Pulmonary artery endothelial cell (primary cell): Measurements from ENCODE around the gene WIZ. TPM values are rescaled to one million over a fixed set of nuclear protein-coding genes. Genes with fewer than 3 reads are reported as not detected.
"Not testable (repeated sequence)": the region's sequence is repeated elsewhere in the genome, so short reads cannot be mapped to it uniquely, and the experiment has no call there.

ENCODE experiments used
- DNase-seq: peaks from one replicate; pipeline ENCODE4 v3.0.0-alpha.2; 2011; ENCODE audit warnings: low read depth, low spot score
- total RNA-seq: library from RNA; depleted of rRNA; stranded (reverse); fragments of >200 nt; gene quantifications from 2 replicates; pipeline ENCODE4 v1.2.3, GENCODE V29; 2014

The WIZ gene, protein sequence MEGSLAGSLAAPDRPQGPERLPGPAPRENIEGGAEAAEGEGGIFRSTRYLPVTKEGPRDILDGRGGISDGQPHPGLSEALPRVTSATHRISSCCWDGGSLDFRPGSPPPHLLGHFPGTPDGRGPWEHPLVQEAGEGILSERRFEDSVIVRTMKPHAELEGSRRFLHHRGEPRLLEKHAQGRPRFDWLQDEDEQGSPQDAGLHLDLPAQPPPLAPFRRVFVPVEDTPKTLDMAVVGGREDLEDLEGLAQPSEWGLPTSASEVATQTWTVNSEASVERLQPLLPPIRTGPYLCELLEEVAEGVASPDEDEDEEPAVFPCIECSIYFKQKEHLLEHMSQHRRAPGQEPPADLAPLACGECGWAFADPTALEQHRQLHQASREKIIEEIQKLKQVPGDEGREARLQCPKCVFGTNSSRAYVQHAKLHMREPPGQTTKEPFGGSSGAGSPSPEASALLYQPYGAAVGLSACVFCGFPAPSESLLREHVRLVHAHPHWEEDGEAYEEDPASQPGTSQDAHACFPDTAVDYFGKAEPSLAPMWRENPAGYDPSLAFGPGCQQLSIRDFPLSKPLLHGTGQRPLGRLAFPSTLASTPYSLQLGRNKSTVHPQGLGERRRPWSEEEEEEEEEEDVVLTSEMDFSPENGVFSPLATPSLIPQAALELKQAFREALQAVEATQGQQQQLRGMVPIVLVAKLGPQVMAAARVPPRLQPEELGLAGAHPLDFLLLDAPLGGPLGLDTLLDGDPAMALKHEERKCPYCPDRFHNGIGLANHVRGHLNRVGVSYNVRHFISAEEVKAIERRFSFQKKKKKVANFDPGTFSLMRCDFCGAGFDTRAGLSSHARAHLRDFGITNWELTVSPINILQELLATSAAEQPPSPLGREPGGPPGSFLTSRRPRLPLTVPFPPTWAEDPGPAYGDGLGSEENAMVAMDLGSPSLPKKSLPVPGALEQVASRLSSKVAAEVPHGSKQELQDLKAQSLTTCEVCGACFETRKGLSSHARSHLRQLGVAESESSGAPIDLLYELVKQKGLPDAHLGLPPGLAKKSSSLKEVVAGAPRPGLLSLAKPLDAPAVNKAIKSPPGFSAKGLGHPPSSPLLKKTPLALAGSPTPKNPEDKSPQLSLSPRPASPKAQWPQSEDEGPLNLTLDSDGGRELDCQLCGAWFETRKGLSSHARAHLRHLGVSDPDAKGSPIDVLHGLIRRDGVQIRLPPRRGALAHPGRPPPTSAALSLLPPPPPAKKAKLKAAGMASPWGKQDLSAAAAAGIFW (N-terminal part only)
- 6.0 and 8.5 TPM in 2 replicates for total RNA-seq

DNA sequence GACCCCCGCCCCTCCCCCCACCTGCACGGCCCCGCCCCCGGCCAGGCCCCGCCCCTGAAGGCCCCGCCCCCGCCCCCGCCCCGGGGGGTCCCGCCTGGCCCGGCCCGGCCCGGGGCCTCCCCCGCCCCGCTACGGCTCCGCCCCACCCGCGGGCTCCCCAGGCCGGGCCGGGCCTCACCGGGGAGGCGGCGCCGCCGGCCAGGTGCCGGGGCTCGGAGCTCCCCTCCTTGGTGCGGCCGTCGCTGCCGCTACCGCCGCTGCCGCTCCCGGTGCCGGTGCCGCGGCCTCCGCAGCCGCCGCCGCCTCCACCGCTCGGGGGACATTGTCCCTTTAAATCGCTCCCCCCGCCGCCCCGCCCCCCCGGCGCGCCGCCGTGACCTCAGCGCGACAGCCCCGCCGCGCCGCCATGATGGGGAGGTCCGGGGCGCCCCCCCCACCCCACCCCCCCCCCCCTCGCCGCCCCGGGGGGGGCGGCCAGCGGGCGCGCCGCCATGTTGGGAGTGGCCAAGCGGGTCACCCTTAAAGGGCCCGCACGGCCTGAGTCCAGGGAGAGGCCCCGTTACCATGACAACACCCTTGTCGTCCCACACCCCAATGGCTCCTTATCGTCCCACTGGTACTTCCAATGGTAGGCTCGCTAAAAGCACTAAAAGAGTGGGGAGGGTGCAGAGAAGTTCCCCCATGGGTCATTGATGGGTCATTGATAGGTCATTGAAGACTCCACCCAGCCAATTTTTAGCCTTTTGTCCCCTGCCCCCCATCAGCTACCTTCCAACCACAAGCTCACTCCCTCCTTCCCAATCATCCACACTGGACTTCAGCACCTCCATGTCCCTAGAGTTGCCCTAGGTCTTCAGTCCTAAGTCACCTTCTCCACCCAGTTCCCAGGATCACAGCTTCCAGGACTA is at the start of gene WIZ:
TSS of gene WIZ (minus strand) at position 337 of the 908 bp plus-strand sequence. CDS start 1,649 bp downstream, outside the sequence.
- no peak for DNase-seq

DNA sequence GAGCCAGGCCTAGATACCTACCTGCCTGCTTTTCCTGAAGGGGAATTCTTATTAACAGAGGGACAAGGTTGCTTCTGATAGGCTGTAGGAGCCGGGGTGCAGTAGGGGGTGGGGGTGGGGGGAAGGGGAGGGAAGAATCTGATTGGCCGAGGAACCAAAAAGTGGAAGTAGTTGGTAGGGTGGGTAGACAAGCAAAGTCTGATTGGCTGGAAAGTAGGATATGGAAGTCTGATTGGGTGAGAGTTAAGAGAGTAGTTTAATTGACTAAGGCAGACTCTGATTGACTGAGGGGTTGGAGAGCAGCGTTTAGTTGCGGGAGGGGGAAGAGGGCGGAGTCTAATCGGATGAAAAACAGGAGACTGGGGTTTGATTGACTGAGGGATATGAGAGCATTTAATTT is 49.2 kb upstream of the WIZ start:
- no peak for DNase-seq

DNA sequence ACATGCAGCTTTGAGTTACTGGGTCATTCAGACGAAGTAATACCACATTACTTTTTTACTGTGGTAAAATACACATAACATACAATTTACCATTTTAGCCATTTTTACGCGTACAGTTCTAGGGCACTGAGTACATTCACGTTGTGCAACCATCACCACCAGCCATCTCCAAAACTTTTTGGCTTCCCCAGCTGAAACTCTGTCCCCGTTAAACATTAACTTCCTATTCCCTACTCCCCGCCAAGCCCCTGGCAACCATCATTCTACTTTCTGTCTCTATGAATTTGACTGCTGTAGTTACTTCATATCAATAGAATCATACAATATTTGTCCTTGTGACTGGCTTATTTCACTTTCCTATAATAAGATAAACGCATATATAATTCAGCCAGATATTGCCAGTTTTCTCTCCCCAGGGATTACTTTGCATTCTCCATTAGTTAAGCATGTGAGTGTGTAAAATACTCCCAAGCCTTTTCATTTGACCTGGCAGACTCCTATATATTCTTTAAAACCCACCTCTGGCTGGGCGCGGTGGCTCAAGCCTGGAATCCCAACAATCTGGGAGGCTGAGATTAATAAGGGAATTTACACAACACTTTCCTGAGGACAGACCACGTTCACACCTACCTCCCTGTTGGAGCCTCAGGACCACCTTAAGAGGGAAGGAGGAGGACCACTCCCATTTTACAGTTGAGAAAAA is 48.6 kb upstream of the WIZ start:
- DNase-seq = no peak

DNA sequence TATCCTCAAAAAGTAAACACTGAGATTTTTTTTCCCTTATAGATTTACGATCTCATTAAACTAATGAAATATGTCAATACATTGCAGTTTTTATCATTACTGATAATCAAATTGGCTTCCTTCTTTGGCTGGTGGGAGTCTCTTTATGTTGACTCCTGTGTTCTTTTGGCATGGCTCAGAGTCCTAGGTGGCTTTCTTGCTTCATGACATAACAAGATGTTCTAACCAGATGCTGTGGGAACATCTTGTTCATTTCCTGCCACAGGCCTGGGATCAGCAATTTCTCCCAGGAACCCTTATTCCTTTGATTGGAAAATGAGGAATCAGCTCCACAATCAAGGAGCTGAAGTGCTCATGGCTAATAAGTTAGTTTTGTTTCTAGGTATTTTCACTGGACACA is 45.4 kb upstream of the WIZ start:
- DNase-seq = no peak

DNA sequence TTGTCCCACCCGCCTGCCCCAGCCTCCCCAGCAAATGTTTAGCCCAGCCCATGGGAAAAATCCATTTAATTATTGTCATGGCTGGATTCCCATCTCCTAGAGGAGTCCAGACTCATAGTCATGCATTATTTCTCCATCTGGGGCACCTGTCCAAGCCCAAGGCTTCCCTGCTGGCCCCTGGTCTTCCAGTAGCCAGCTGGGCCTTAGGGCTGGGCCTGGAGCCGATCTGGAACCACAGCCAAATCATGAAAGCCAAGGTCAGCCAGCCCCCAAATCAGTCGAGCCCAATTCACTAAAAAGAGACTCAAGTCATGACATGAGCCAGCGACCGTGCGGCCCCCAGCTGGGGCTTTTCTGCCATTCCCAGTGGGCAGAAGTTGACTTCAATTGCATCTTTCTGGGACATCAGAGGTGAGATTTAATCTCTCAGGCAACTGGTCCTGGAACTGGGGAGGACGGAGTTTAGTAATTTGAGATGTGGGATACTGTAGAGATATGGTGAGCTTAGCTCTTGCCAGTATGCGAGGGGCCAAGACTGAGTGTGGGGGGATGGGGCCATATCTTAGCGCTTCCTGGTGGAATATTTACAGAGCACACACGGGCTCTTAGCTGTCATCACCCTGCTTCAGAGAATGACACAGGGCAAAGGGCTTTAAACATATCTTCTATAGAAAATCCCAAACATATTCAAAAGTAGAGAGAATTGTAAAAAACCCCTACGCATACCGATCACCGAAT is 38.9 kb upstream of the WIZ start:
- no peak for DNase-seq

DNA sequence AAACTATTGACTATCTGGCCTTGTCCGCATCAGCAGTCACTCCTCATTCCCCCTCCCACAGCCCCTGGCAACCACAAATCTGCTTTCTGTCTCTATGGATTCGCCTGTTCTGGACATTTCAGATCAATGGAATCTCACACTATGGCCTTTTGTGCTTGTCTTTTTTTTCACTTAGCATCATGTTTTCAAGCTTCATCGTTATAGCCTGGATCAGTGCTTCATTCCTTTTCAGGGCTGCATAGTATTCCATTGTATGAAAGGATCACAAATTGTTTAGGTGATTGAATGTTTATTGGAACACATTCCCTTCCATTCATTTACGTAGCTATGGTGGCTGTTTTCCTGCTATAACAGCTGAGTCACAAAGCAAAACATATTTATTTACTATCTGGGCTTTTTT is 37.3 kb upstream of the WIZ start:
- DNase-seq = no peak

DNA sequence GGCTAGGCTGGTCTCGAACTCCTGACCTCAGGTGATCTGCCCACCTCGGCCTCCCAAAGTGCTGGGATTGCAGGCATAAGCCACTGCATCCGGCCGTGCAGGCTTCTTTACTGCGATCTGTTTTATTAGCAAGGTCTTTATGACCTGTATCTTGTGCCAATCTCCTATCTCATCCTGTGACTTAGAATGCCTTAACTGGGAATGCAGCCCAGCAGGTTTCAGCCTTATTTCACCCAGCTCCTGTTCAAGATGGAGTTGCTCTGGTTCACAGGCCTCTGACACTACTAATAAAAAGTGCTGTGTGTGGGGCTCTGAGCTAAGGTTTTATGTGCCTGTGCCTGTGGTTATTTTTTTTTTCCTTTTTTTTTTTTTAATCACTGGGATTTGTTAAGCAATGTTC is 36.0 kb upstream of the WIZ start:
- DNase-seq = not testable (repeated sequence)

DNA sequence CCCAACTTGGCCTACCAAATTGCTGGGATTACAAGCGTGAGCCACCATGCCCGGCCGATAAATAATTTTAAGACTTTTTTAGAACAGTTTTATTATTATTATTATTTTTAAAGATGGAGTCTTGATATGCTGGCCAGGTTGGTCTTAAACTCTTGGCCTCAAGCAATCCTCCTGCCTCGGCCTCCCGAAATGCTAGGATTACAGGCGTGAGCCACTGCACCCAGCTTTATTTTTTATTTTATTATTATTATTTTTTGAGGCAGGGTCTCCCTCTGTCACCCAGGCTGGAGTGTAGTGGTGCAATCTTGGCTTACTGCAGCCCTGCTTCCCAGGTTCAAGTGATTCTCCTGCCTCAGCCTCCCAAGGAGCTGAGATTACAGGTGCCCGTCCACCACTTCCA is 31.2 kb upstream of the WIZ start:
- not testable (repeated sequence) for DNase-seq

DNA sequence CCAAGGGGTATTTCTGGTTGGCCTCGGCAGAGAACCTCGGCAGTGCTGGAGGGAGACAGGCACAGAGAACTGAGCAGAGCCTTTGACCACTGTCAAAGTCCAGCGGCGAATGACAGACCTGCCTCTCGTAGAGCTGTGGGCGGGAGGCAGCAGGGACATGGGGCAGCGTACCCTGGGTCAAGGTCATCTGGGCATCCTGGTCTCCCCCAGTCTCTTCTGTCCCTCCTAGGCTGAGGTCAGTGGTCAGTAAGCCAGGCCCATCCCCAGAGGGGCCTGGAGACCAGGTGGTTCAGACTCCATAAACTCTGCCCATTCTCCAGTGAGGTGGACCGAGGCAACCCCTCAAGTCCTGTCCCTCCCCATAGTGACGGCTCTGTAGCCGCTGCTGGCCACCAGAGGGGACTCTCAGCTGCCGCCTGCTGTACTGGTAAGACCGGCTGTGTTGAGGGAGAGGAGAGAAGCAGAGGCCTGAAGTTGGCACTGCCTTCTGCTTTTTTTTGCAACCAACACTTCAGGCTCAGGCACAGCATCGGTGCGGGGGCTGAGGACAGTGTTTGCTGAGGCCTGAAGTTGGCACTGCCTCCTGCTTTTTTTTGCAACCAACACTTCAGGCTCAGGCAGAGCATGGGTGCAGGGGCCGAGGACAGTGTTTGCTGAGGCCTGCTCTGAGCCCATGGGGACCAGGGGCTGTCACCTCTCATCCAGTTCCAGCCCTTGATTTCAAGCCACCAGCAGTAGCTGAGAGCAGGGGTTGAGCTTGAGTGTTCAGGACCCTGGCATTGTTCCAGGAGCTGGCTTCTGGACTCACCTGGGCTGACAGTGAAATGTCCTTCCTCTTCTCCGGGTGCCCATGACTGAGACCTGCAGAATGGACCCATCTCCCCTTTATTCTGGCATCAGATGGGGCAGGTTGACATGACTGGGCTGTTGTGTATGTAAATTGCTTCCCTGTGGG is 29.9 kb upstream of the WIZ start, which contains the start of gene PGLYRP2:
TSS of gene PGLYRP2 (minus strand) at position 111 of the 955 bp plus-strand sequence. CDS start 130 bp downstream, outside the sequence.
- DNase-seq = no peak

DNA sequence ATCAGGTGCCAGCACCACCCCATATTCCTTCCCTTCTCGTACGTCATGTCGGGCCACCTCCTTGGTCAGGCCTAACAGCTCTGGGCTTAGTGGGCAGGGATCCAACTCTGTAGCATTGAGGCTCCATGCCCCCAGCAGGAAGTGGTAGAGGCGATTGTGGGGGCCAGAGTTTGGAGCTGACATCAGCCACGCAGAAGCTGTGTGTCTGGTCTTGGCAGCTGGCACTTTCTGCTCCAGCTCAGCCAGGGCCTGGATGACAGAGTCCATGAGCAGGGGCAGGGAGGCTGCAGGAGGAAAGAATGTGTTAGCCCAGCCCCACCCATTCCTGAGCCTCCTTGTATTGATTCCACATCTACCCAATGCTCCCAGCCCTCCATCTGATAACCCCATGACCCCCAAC is 26.6 kb upstream of the WIZ start:
- no peak for DNase-seq

DNA sequence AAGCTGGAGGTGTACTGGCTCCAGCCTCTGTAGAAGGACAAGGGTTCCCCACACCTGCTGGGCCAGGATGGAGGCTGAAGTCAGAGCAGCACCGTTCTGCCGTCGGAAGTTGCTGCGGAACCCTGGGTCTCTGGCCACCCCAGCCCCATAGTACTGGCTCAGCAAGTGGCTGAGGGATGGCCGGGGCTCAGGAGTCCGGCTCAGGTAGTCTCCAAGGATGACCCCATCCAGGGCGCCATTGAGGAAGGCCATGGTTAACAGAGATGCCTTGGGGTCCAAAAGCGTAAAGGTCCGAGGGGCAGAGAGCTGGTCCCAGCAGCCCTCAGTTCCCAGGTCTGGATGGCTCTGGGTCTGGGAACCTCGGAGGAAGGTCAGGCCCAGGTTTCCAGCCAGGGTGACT is 25.9 kb upstream of the WIZ start:
- no peak for DNase-seq

DNA sequence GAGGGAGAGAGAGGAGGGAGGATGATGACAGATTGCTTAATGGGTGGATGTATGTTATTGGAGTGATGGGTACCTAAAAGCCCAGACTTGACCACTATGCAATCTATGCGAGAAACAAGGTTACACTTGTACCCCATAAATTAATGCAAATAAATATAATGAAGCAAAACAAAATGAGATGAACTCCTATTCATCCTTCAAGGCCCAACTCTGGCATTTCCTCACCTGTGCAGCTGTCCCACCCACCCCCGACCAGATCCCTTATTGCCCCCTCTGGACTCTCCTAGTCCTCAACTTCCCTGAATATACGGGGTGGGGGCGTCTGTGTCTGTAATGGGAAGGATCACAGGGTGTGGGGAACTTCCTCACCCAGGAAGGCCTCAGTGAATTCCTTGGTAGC is 25.4 kb upstream of the WIZ start:
- DNase-seq = no peak

DNA sequence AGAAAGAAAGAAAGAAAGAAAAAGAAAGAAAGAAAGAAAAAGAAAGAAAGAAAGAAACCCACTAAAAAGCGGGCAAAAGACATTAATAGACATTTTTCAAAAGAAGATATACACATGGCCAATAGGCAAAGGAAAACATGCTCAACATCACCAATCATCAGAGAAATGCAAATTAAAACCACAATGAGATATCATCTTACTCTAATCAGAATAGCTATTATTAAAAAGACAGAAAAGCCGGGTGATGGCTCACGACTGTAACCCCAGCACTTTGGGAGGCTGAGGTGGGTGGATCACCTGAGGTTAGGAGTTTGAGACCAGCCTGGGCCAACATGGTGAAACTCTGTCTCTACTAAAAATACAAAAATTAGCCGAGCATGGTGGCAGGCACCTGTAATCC is 24.1 kb upstream of the WIZ start:
- DNase-seq = not testable (repeated sequence)

DNA sequence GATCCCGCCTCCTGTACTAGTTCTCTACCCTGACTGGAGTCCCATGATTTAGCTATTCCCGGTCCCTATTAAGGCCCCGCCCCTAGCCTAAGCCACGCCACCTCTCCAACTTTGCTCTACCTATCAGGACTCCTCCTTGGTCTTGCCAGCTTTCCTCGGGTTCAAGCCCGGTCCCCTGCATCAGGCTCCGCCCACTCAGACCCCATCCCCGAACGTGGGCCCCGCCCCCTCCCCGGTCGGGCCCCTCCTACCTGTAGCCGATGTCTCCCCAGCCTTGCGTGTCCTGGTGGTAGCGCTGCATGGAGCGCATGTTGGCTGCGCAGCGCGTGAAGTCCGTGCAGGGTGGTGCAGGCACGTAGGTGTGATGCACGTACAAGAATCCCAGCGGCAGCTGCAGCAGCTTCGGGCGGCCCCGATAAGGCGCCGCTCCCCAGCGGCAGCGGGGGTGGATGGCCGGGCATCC is 21.9 kb upstream of the WIZ start:
- no peak for DNase-seq

DNA sequence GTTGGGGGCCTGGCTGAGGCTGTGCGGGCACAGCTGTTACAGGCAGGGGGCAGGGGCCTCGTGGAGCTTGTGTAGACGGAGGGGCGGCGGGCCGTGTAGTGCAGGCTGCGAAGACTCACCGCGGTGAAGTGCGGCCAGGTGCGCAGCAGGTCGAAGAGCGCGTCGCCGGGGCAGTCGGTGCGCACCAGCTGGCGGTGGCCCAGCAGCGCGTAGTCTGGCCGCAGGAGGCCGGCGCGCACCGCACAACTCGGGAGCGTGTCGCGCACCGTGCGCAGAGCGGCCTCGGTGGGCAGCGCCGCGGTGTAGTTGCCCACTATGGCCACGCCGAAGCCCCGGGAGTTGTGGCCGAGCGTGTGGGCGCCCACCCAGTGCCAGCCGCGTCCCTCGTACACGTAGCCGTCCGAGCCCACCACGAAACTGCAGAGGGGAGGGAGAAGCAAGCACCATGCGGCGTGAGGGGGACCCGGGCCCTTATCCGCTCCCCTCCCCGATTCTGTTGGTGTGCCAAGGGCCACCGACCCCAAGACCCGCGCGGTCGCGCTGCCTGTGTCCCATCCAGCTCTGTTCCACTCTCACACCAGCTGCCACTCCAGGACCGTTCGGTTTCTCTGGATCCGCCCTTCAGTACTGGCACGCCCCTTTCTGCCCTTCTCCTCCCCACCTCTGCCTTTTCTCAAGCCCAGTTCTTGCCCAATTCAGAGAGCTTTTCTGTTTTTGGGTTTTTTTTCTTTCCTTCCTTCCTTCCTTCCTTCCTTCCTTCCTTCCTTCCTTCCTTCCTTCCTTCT is 19.9 kb upstream of the WIZ start:
- DNase-seq = no peak

DNA sequence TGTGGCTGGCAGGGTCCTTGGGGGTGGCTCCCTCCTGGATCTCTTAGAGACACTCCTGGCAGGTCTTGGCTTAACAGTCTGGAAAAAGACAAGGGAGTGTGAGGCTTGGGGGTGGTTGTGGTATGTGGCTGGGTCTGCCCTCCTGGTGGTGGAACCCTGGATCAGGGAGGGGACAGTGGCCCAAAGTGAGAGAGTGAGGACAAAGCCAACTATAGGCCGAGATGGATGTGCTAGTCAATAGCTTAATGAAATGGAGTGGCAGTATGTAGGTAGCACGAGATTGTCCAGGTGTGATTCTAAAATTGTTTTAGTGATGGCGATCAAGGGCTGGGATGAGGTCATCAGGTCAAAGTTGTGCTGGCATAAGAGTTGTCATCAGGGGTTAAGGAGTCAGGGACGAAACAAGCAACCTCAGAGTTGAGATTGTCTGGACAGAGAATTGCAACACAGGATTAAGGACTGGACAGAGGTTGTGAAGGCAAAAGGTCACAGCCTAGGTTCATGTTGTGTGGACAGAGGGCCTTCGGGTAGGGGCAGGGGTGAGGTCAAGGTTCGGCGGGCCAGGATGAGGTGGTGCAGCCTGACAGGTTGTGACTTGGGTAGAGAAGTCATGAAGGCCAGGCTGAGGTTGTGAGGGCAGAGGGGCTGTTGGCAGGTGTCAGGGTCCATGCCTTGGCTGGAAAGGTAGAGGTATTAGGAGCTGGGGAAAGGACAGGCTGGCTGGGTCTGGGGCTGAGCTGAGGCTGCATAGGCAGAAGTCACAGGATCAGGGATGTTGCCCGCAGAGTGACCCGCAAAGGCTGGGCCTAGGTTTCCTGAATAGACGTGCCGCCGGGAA is 19.1 kb upstream of the WIZ start:
- no peak for DNase-seq
